HG03432 (cell line): ENCODE data around the gene JPT1.

Experiments
- ATAC-seq: cut with Tn5 transposase; IDR thresholded peaks from one replicate; pipeline ENCODE4 v1.9.1; 2021; ENCODE audit warnings: mild to moderate bottlenecking, moderate library complexity; ENCODE audit not compliant: unreplicated experiment

JPT1 gene

GRCh38 chr17:75108193-75108592, 46.1 kb downstream of the JPT1 start:
- no peak for ATAC-seq

- no peak for ATAC-seq
Measured at GRCh38 chr17:75105126-75106080, 48.9 kb downstream of the JPT1 start.

- no peak for ATAC-seq
Measured at GRCh38 chr17:75103601-75104554, 50.4 kb downstream of the JPT1 start.

GRCh38 chr17:75102385-75102821, 51.9 kb downstream of the JPT1 start:
- no peak for ATAC-seq

- no peak for ATAC-seq
Measured at GRCh38 chr17:75099881-75100595, 54.3 kb downstream of the JPT1 start.

GRCh38 chr17:75098861-75099260, 55.5 kb downstream of the JPT1 start:
- ATAC-seq = no peak

GRCh38 chr17:75097865-75098264, 56.4 kb downstream of the JPT1 start:
- no peak for ATAC-seq

- ATAC-seq = no peak
Measured at GRCh38 chr17:75096082-75096625, 58.2 kb downstream of the JPT1 start.

- no peak for ATAC-seq
Measured at GRCh38 chr17:75094871-75095399, 59.4 kb downstream of the JPT1 start.

- no peak for ATAC-seq
Measured at GRCh38 chr17:75093548-75094158, 60.7 kb downstream of the JPT1 start.

GRCh38 chr17:75091855-75092327, 62.4 kb downstream of the JPT1 start:
- no peak for ATAC-seq

- ATAC-seq = no peak
Measured at GRCh38 chr17:75090871-75091854, 63.1 kb downstream of the JPT1 start.

- no peak for ATAC-seq
Measured at GRCh38 chr17:75088465-75089417, 65.6 kb downstream of the JPT1 start.

GRCh38 chr17:75087558-75088453, 66.5 kb downstream of the JPT1 start, which contains the start of gene SLC16A5:
Gene SLC16A5, plus strand, starts transcription at chr17:75087954. Its CDS starts 5,683 bp downstream, at chr17:75093637.
- ATAC-seq = no peak

- ATAC-seq = no peak
Measured at GRCh38 chr17:75087182-75087557, 67.1 kb downstream of the JPT1 start.

- no peak for ATAC-seq
Measured at GRCh38 chr17:75086496-75087181, 67.7 kb downstream of the JPT1 start.
